ENCODE measurements around the gene SCD5. TPM values are rescaled to one million over a fixed set of nuclear protein-coding genes. Genes with fewer than 3 reads are reported as not detected.

SCD5 gene
- total RNA-seq, 2 experiments from 2014 or later, result 0.47 to 0.76 TPM

DNA sequence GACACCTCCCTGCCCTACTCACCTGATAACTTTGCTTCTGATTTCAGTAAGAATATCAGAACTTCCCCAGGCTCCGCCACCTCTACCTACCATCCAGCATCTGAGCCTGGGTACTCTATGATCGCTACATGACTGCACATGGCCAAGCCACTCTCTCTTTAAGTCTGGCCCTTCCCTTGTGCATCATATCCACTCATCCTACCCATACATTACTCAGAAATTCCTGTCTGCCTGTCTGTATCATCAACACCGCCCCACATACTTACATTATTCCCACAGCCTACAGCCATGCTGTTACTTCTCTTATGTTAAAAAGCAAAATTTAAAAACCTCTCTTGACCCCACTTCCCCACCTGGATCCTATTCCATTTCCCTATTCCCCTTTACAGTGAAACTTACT lies 84.7 kb downstream of the SCD5 start:
- Histone ChIP-seq H3K4me1 (ENCODE audit: insufficient read depth, low read length, poor library complexity, severe bottlenecking) (no peaks in the 10 kb centered on the region), H2AFZ (ENCODE audit: low read length) (no peak overlapping the region), H3K9me3 (ENCODE audit: low read length) (no peaks in the 10 kb centered on the region), H4K20me1 (ENCODE audit: insufficient read depth, low read length) (no peaks in the 10 kb centered on the region), H3K27ac (ENCODE audit: low read depth, low read length, poor library complexity, severe bottlenecking) (no peak overlapping the region), H3K36me3 (ENCODE audit: insufficient read depth, low read length) (no peaks in the 10 kb centered on the region), H3K4me2 (ENCODE audit: low read length) (no peak overlapping the region), H3K4me3 (ENCODE audit: low read depth, low read length, poor library complexity, severe bottlenecking) (no peak overlapping the region), H3K9me2 (ENCODE audit: insufficient read depth, low read length) (no peaks in the 10 kb centered on the region), H3K79me2 (ENCODE audit: insufficient read depth, low read depth, low read length) (no peaks in the 10 kb centered on the region)
- ChIA-PET CTCF (ENCODE audit: unreplicated experiment) (no interaction called here), POLR2A (no interaction called here)
- no TSS peak for BruUV-seq (replicated peaks)
- no peak for TF ChIP-seq EZH2phosphoT487 (IDR thresholded peaks at IDR 0.05; ENCODE audit: borderline replicate concordance, low read depth, low read length)
- no peak for TF ChIP-seq CTCF (conservative IDR thresholded peaks at IDR 0.05; ENCODE audit: low read length)
- DNase-seq (ENCODE audit: low spot score), result no peak
- intact Hi-C loops (cut with micrococcal nuclease; ENCODE audit: unreplicated experiment), result no loop called here

- BruUV-seq (replicated peaks), result no TSS peak
- H3K9me2 ChIP-seq (ENCODE audit: insufficient read depth, low read length), result no peaks in the 10 kb centered on the region
- H4K20me1 ChIP-seq (ENCODE audit: insufficient read depth, low read length), result no peaks in the 10 kb centered on the region
- DNase-seq (ENCODE audit: low spot score), result no peak
- no peaks in the 10 kb centered on the region for H3K9me3 ChIP-seq (ENCODE audit: low read length)
- no peak overlapping the region for H3K4me2 ChIP-seq (ENCODE audit: low read length)
- H3K4me1 ChIP-seq (ENCODE audit: insufficient read depth, low read length, poor library complexity, severe bottlenecking), result no peaks in the 10 kb centered on the region
- ChIA-PET CTCF (ENCODE audit: unreplicated experiment) (interaction anchor here (1.7 kb wide), 1 partner anchor 9 kb away, joined by 6 read pairs; no protein-coding TSS in a partner anchor), POLR2A (no interaction called here)
- H3K4me3 ChIP-seq (ENCODE audit: low read depth, low read length, poor library complexity, severe bottlenecking), result no peak overlapping the region
- H2AFZ ChIP-seq (ENCODE audit: low read length), result no peak overlapping the region
- H3K36me3 ChIP-seq (ENCODE audit: insufficient read depth, low read length), result no peaks in the 10 kb centered on the region
- H3K27ac ChIP-seq (ENCODE audit: low read depth, low read length, poor library complexity, severe bottlenecking), result no peak overlapping the region
- no peaks in the 10 kb centered on the region for H3K79me2 ChIP-seq (ENCODE audit: insufficient read depth, low read depth, low read length)
- TF ChIP-seq EZH2phosphoT487 (IDR thresholded peaks at IDR 0.05; ENCODE audit: borderline replicate concordance, low read depth, low read length), result no peak
- no peak for TF ChIP-seq CTCF (conservative IDR thresholded peaks at IDR 0.05; ENCODE audit: low read length)
- intact Hi-C loops (cut with micrococcal nuclease; ENCODE audit: unreplicated experiment), result no loop called here
These were observed 86.0 kb downstream of the SCD5 start for GRCh38 chr4:82712561-82712960.

GRCh38 chr4:82711158-82711785 lies 87.3 kb downstream of the SCD5 start:
- H2AFZ ChIP-seq (ENCODE audit: low read length), result no peak overlapping the region
- no peaks in the 10 kb centered on the region for H3K79me2 ChIP-seq (ENCODE audit: insufficient read depth, low read depth, low read length)
- DNase-seq (ENCODE audit: low spot score), result no peak
- H3K27ac ChIP-seq (ENCODE audit: low read depth, low read length, poor library complexity, severe bottlenecking), result no peak overlapping the region
- no peaks in the 10 kb centered on the region for H3K36me3 ChIP-seq (ENCODE audit: insufficient read depth, low read length)
- H3K9me3 ChIP-seq (ENCODE audit: low read length), result no peaks in the 10 kb centered on the region
- ChIA-PET POLR2A (interaction anchor here (0.6 to 1.3 kb wide), 3 partner anchors 11 to 33 kb away, joined by 3 read pairs; no protein-coding TSS in a partner anchor), CTCF (ENCODE audit: unreplicated experiment) (interaction anchor here (1.7 kb wide), 1 partner anchor 10 kb away, joined by 6 read pairs; no protein-coding TSS in a partner anchor)
- no peaks in the 10 kb centered on the region for H4K20me1 ChIP-seq (ENCODE audit: insufficient read depth, low read length)
- intact Hi-C loops (cut with micrococcal nuclease; ENCODE audit: unreplicated experiment), result no loop called here
- H3K4me1 ChIP-seq (ENCODE audit: insufficient read depth, low read length, poor library complexity, severe bottlenecking), result no peaks in the 10 kb centered on the region
- H3K9me2 ChIP-seq (ENCODE audit: insufficient read depth, low read length), result no peaks in the 10 kb centered on the region
- no peak overlapping the region for H3K4me3 ChIP-seq (ENCODE audit: low read depth, low read length, poor library complexity, severe bottlenecking)
- no peak for TF ChIP-seq EZH2phosphoT487 (IDR thresholded peaks at IDR 0.05; ENCODE audit: borderline replicate concordance, low read depth, low read length)
- no peak for TF ChIP-seq CTCF (conservative IDR thresholded peaks at IDR 0.05; ENCODE audit: low read length)
- no TSS peak for BruUV-seq (replicated peaks)
- no peak overlapping the region for H3K4me2 ChIP-seq (ENCODE audit: low read length)

Measured in OCI-LY7 (cell line).